Measurements from ENCODE around the gene FAM90A1.
"Not testable (repeated sequence)": the region's sequence is repeated elsewhere in the genome, so short reads cannot be mapped to it uniquely, and the experiment has no call there.

Gene FAM90A1

DNA sequence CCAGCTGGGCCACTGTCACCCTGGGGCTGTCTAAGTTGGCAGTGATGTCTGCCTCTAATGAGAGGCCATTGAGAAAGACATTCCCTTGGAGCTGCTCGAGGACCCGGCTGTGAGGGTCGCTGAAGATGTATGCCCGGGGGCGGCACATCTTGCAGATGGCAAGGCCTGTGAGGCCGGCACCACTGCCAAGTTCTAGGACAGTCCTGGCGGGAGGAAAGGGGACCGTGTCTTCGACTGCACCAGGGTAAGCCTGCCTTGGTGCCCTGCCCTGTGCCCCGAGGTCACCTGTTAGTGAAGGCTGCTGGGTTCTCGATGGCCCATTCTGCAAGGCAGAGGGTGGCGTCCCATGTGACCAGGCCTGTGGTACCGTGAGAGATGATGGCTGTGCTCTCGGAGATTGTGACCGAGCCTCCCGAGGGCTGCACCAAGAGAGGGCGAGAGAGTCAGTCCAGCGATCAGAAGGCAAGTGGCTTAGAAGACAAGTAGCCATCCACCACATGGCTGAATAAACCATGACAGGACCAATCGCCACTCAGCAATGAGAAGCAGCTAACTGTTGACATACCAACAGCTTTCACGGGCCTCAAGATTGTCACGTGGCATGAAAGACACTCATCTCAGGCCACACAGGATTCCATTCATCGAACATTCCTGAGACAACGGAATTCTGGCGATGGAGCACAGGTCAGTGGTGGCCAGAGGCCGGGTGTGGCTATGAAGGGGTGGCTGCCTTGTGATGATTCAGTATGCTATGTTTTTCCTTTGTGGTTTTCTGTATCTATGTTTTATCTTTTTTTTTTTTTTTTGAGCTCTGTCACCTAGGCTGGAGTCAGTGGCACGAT lies 8.1 kb upstream of the FAM90A1 start:
- DNase-seq (ENCODE audit: low read depth, low spot score); H3K4me3 ChIP-seq (ENCODE audit: low read length): not testable (repeated sequence)

DNA sequence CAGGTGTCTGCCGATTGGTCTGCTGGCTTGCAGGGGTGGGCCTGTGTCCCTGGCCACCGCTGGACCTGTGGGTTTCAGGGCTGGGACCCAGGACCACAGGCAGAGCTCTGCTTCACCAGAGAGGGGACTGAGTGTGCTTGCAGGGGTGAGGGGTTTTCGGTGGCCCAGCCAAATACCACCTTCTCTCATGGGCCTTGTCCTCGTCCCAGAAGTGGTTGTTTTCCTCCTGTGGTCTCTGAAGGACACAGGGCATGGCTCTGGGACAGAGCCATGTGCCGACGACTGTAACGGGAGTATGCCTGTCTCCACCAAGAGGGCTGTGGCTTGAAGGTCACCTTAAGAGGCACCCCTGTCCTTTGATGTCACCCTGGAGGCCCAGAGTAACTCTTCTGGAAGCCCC lies 7.3 kb upstream of the FAM90A1 start:
- not testable (repeated sequence) for DNase-seq (ENCODE audit: low read depth, low spot score); H3K4me3 ChIP-seq (ENCODE audit: low read length)

DNA sequence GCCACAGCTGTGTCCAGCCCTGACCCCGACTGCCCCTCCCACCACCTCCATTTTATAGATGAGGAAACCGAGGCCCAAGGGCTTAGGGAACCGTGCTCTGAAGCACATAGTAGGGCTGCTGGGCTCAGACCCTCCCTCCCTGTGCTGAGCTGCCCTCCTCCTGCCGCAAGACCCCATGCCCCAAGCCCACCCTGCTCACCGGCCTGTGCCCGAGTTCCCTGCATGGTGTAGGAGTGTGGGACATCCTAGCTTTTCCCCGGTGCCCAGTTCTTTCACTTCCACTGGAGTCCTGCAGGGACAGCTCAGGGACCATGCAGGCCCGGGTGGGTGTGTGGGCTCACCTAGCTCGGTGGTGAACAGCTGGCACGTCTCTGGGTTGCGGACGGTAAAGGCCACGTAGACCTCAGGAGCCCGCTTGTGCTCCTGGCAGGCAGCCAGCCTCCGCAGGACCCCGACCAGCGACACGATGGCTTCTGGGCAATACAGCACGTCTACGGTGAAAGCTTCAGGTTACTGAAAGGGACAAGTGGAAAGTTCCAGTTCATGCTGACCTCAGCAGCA lies 6.6 kb upstream of the FAM90A1 start:
- DNase-seq (ENCODE audit: low read depth, low spot score); H3K4me3 ChIP-seq (ENCODE audit: low read length): not testable (repeated sequence)

DNA sequence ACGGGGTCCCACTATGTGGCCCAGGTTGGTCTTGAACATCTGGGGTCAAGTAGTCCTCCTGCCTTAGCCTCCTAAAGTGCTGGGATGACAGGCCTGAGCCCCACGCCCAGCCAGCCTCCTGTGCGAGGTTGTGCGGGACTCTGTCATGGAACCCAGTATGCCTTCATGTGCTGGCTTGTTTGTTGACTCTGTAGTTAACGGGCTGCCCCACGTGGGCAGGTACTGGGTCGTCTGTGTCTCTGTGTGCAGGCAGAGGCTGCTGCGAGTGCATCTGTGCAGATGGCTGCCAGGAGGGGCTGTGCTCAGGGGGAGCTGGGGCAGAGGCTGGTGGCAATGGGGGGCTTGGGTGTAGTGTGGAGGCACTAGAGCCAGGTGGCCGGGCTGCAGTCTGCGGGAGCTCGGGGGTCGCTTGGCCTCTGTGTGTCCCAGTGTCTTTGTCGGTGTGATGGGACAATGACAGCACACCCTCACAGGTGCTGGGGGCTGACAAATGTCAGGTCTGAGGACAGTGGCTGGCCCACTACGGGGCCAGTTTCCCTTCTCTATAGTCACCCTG lies 6.0 kb upstream of the FAM90A1 start:
- DNase-seq (ENCODE audit: low read depth, low spot score); H3K4me3 ChIP-seq (ENCODE audit: low read length): not testable (repeated sequence)

DNA sequence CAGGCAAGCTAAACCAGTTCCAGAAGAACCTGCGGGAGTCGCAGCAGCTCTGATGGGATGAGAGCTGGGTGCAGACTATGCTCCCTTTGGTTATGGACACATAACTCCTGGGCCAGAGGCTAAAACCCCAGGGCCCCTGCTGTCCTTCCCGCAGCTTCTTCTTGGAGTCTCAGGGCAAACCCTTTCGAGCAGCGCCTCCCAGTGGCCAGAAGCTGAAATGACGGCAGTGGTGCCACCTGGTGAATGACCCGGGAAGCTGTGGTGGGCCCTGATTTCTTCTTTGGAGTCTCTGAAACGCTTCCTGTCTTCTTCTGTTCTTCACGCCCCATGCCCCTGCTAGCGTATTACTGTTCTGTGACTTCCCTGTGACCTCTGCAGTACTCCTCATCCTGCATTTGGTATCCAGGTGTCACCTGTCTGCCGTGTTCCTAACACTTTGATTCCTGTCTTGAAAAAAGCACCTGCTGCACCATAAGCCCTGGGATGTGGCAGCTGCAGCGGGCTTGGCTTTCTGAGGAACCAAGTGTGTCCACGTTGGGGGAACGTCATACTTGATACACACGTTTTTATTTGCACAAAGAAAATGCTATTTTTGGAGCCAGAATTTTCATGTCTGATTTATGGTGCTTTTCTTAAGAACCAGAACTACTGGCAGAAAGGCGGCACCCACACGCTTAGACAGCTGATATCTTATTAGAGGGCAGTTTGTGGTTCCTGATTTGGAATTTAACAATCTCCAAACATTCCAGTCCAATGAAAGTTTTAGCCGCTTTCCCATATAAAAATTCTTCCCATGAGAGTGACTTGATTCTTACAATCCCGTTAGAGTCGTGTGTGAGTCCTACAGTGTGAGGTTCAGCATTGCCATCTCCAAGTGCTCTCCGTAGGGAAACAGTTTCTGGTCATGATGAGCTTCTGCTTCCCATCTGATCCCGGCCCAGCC lies 4.5 kb upstream of the FAM90A1 start:
- not testable (repeated sequence) for DNase-seq (ENCODE audit: low read depth, low spot score); H3K4me3 ChIP-seq (ENCODE audit: low read length)

DNA sequence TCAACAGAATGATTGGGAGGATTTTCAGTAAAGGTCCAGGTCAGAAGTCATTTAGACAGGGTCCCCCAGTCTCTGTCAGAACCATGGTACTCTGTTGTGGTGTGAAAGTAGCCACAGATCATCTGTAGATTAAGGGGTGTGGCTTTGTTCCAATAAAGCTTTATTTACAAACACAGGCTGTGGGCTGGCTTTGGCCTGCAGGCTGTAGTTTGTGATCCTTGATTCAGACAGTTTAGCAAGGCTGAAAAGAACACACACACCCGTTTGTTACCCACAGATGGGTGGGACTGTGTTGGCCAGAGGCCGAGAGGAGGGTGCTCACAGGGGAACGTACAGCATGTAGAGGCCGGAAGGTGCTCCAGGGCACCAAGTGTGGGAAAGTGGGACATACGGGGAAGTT lies 3.6 kb upstream of the FAM90A1 start:
- not testable (repeated sequence) for DNase-seq (ENCODE audit: low read depth, low spot score); H3K4me3 ChIP-seq (ENCODE audit: low read length)

DNA sequence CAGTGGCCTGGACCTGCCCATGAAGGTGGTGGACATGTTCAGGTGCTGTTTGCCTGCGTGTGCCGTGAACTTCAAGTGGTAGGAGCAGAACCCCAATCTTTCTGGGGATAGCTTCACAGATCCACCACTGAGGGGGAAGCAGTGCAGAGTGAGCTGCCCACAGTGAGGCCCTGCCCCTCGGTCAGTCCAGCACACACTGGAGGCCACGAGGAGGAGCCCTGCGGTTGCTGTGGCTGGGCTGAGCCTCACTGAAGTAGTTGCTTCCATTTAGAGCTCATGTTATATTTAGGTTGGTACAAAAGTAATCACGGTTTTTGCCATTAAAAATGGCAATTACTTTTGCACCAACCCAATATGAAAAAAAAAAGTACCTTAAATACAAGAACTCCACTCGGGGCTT lies 2.1 kb upstream of the FAM90A1 start:
- not testable (repeated sequence) for H3K4me3 ChIP-seq (ENCODE audit: low read length); DNase-seq (ENCODE audit: low read depth, low spot score)

DNA sequence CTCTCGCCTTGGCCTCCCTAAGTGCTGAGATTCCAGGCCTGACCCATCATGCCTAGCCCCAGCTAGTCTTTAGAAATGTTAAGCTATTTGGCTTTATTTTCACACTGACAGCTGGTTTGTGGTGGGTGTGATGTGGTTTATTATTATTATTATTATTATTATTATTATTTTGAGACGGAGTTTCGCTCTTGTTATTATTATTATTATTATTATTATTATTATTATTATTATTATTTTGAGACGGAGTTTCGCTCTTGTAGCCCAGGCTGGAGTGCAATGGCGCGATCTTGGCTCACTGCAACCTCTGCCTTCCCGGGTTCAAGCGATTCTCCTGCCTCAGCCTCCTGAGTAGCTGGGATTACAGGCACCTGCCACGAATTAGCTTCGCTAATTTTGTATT lies 1.2 kb upstream of the FAM90A1 start:
- H3K4me3 ChIP-seq (ENCODE audit: low read length); DNase-seq (ENCODE audit: low read depth, low spot score): not testable (repeated sequence)

DNA sequence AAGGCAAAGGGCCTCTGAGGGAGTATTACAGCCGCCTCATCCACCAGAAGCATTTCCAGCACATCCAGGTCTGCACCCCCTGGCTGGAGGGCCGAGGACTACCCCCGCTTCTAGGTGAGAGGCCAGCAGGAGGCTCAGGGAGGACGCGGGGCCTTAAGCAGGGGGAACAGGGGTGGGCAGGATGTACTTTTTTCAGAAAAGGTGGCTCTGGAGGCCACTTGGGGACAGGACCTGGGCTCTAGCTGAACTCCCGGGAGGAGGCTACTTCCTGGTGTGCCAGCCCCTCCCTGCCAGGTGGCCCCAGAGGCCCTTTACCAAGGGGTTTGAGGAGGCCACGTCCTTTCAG lies 287 bp upstream of the FAM90A1 start:
- H3K4me3 ChIP-seq (ENCODE audit: low read length); DNase-seq (ENCODE audit: low read depth, low spot score): not testable (repeated sequence)

DNA sequence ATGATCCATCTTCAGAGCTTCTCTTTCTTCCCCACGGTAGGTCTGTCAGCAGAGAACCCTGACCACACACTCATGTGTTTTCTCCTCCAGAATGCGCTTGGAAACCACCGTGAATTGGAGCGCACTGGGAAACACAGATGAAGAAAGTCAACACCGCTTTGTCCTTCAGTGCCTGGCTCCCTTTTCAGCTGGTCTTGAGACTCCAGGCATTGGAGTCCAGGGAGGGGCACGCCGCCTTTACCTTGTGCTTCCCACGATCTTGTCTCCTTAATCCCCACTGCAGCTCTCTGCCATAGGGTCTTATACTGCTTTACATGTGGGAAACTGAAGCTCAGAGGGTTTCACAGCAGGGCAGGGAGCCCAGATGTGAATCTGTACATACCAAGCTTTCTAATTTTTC lies 1.1 kb downstream of the FAM90A1 start:
- H3K4me3 ChIP-seq (ENCODE audit: low read length): no peak overlapping the region
- no peak for DNase-seq (ENCODE audit: low read depth, low spot score)

DNA sequence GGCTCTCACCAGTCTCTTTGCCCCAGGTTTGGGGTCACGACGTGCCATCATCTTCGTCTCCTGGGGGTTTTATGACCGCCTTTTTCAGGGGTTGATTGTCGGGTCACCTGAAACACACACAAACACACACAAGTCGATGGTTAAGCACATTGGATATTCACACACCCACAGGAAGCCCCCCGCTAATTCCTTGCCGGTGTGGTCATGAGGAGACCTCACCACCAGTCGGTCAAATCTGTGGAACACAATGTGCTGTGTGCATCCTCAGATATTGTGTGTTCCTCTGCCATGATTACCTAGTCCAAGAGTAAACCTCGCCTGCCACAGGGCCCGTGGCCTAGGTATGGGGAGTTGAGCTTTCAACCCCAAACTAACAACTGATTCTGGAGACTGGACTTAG lies 2.6 kb downstream of the FAM90A1 start:
- not testable (repeated sequence) for DNase-seq (ENCODE audit: low read depth, low spot score); H3K4me3 ChIP-seq (ENCODE audit: low read length)

DNA sequence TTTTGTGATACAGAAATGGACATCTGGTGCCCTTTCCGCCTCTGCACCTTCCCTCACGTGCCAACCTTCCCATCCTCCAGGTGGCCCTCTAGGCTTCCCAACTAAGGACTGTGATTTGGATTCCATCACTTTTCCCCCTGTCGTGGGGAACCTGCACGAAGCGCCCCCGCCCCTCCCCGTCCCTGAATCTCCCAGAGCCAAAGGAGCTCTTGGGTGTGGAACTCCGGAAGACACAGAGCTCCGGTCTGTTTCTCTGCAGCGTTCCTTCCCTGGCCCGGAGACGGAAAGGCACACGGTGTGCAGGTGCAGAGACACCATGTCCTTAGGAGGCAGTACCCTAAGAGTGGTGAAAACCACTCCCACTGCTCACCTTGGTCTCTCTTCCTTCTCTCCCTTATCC lies 3.8 kb downstream of the FAM90A1 start:
- not testable (repeated sequence) for DNase-seq (ENCODE audit: low read depth, low spot score); H3K4me3 ChIP-seq (ENCODE audit: low read length)

DNA sequence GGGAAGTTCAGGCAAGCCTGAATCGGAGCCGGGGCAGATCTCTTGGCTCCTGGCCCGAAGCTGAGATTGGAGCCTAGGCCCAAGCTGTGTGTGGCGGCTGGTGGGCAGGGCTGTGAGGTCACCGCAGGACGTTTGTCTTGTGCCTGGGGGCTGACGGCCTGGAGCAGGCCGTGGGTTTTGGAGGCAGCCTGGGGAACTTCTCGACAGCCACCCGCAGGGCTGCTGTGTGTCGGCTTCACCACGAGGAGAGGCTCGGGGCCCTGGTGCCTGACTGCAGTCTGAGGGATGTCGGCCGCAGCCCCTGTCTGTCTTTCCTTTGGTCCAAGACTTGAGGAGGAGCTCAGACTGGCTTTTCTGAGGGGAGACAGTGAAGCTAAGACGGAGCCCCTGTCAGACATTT lies 5.1 kb downstream of the FAM90A1 start:
- DNase-seq (ENCODE audit: low read depth, low spot score); H3K4me3 ChIP-seq (ENCODE audit: low read length): not testable (repeated sequence)

DNA sequence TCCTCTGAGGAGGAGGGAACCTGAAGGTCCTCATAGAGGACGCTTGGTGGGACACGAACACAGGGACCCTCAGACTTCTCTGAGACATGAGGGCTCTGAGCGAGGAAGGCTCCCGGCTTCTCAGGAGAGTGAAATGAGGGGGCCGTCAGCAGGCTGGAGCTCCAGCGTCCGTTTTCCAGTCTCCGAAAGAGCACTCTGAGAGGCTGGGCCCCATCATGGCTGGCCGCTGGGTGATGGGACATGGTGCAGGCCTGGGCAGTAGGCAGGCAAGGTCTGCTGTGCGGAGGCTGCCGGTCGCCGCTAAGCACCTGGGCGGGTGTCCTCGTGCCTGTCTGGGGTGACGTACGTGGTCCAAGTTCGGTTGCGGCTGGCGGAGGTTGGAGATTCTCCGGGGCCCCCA lies 5.6 kb downstream of the FAM90A1 start:
- H3K4me3 ChIP-seq (ENCODE audit: low read length); DNase-seq (ENCODE audit: low read depth, low spot score): not testable (repeated sequence)

DNA sequence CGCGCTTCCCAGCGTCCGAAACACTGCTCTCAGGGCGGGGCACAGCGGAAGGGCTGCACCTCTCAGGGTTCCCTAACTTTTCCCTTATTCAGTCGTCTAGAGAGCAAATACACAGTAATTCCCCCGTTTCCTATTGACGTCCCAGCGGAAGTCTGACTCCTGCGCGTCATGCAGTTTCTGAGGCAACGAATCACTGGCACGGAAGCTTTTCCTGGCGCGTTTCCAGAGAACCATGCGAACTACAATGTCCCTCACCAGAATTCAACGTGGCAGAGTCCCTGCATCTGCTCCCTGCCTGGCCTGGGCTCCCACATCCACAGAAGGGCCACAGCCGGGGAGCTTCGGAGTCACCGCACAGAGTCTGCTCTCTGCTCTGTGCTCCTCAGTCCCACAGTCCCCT lies 6.0 kb downstream of the FAM90A1 start:
- not testable (repeated sequence) for DNase-seq (ENCODE audit: low read depth, low spot score); H3K4me3 ChIP-seq (ENCODE audit: low read length)

DNA sequence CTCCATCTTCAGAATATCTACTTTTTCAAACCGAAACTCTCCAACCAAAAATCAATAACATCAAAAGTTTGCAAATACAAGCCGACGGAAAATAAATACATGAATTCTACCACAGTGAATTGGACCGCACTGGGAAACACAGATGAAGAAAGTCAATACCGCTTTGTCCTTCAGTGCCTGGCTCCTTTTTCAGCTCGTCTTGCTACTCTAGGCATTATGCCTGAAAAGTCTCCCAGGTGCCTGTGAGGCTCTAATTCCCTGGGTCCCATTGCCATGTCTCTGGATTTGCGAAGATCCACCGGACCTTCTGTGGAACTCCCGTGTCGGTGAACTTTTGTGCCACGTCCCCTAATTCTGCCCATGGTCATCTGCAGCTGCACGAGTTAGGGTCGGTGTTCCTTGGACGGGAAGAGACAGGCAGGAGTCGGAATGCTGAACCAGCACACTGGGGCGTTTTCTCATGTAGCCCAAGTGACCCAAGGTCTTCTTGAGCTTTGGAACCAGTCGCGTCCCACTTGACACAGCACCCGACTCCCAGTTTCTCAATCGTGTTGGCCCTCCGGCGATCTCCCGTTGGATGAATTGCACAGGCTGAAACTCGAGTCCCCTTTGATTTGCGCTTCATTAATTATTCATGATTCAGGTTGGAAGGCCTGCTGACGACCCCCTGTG lies 8.6 kb downstream of the FAM90A1 start:
- H3K4me3 ChIP-seq (ENCODE audit: low read length); DNase-seq (ENCODE audit: low read depth, low spot score): not testable (repeated sequence)

DNA sequence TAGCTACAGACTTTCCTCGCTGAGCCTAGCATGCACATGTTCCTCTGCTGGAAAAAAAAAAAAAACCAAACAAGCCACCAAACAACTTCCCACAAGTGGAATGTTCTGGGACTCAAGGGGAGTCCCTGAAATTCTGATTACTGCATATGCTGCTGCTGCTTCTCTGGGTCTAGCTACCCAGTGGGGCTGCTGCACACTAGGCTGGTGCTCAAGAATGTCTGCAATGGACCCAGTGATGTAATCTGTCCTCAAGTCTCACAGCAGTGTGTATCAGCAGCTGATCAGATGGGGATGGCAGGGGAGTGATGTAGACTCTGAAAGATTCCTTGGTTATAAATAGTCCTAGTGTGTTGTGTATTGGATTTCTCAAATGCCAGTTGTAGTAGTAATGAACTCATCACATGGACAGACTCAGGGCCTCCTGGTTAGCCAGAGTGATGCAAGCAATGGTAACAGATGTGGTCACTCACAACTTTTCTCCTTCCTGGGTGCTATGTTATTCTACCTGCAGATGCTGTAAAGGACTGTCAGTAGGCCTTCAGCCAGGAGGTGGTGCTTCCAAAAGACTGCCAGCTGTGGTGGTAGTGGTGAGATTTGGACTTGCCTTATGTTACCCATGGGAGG lies 29.6 kb downstream of the FAM90A1 start:
- not testable (repeated sequence) for DNase-seq (ENCODE audit: low read depth, low spot score); H3K4me3 ChIP-seq (ENCODE audit: low read length)

DNA sequence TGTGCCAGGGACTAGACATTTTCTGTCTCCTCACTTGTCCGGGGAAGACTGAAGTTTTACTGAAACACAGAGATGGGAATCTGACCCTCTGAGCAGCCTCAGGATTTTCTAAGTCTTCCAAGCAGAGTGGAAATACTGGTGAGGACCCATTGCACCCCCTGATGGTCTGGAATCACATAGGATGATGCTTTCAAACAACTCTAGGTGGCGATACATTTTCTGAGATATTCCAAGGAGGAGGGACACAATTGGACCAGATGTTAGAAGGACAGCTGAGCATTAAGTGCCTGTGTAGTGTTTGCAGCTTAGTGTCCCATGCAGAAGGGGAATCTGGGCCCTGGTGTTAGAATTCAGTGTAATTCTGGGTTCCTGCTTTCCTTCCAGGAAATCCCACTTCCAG lies 39.3 kb downstream of the FAM90A1 start:
- not testable (repeated sequence) for H3K4me3 ChIP-seq (ENCODE audit: low read length); DNase-seq (ENCODE audit: low read depth, low spot score)
